ENCODE measurements around the gene ALPL.
A peak's percentile ranks its signal among the peaks of the same experiment; 100 is the strongest.

ALPL gene

GRCh38 chr1:21620496-21620895, 111.3 kb downstream of the ALPL start:
- Histone ChIP-seq H3K27me3 (ENCODE audit: control insufficient read depth in 5 of 5, insufficient read depth in 4 of 5, low read length in 5 of 5) (peaks cover 7 to 52% (median 37%) of the 10 kb centered on the region in 5 donors), H3K27ac (ENCODE audit: low read depth, low read length) (no peak overlapping the region), H3K9ac (ENCODE audit: low read length in 5 of 5) (no peak overlapping the region), H3K4me3 (ENCODE audit: low read depth in 1 of 5, low read length in 5 of 5) (no peak overlapping the region), H3K9me3 (ENCODE audit: control insufficient read depth in 5 of 5, low read length in 5 of 5) (no peaks in the 10 kb centered on the region), H3K4me1 (ENCODE audit: control insufficient read depth in 5 of 5, insufficient read depth in 5 of 5, low read length in 5 of 5) (peaks cover 0 to 13% (median 10%) of the 10 kb centered on the region in 5 donors), H3K36me3 (ENCODE audit: control insufficient read depth in 5 of 5, insufficient read depth in 5 of 5, low read length in 5 of 5) (no peaks in the 10 kb centered on the region)

- Histone ChIP-seq H3K4me1 (ENCODE audit: control insufficient read depth in 5 of 5, insufficient read depth in 5 of 5, low read length in 5 of 5) (peaks cover 0 to 13% (median 10%) of the 10 kb centered on the region in 5 donors), H3K27me3 (ENCODE audit: control insufficient read depth in 5 of 5, insufficient read depth in 4 of 5, low read length in 5 of 5) (peaks cover 7 to 52% (median 41%) of the 10 kb centered on the region in 5 donors), H3K27ac (ENCODE audit: low read depth, low read length) (no peak overlapping the region), H3K9me3 (ENCODE audit: control insufficient read depth in 5 of 5, low read length in 5 of 5) (no peaks in the 10 kb centered on the region), H3K9ac (ENCODE audit: low read length in 5 of 5) (no peak overlapping the region), H3K4me3 (ENCODE audit: low read depth in 1 of 5, low read length in 5 of 5) (no peak overlapping the region), H3K36me3 (ENCODE audit: control insufficient read depth in 5 of 5, insufficient read depth in 5 of 5, low read length in 5 of 5) (no peaks in the 10 kb centered on the region)
Observed at GRCh38 chr1:21621051-21621450, 111.8 kb downstream of the ALPL start.

- no peak overlapping the region for H3K27ac ChIP-seq (ENCODE audit: low read depth, low read length)
- H3K9me3 ChIP-seq (ENCODE audit: control insufficient read depth in 5 of 5, low read length in 5 of 5) = no peaks in the 10 kb centered on the region
- H3K27me3 ChIP-seq (ENCODE audit: control insufficient read depth in 5 of 5, insufficient read depth in 4 of 5, low read length in 5 of 5) = peaks cover 7 to 52% (median 42%) of the 10 kb centered on the region in 5 donors
- no peaks in the 10 kb centered on the region for H3K36me3 ChIP-seq (ENCODE audit: control insufficient read depth in 5 of 5, insufficient read depth in 5 of 5, low read length in 5 of 5)
- peaks cover 0 to 13% (median 10%) of the 10 kb centered on the region in 5 donors for H3K4me1 ChIP-seq (ENCODE audit: control insufficient read depth in 5 of 5, insufficient read depth in 5 of 5, low read length in 5 of 5)
- no peak overlapping the region for H3K9ac ChIP-seq (ENCODE audit: low read length in 5 of 5)
- H3K4me3 ChIP-seq (ENCODE audit: low read depth in 1 of 5, low read length in 5 of 5) = peak overlapping the region in 1 of 5 donors; percentile 27
Observed at GRCh38 chr1:21621761-21622436, 112.7 kb downstream of the ALPL start.

GRCh38 chr1:21622466-21623315, 113.5 kb downstream of the ALPL start:
- Histone ChIP-seq H3K9ac (ENCODE audit: low read length in 5 of 5) (no peak overlapping the region), H3K4me1 (ENCODE audit: control insufficient read depth in 5 of 5, insufficient read depth in 5 of 5, low read length in 5 of 5) (peaks cover 0 to 13% (median 10%) of the 10 kb centered on the region in 5 donors)

GRCh38 chr1:21623410-21623961, 114.3 kb downstream of the ALPL start:
- H3K9me3 ChIP-seq (ENCODE audit: control insufficient read depth in 5 of 5, low read length in 5 of 5) = no peaks in the 10 kb centered on the region
- H3K27me3 ChIP-seq (ENCODE audit: control insufficient read depth in 5 of 5, insufficient read depth in 4 of 5, low read length in 5 of 5) = peaks cover 7 to 55% (median 42%) of the 10 kb centered on the region in 5 donors
- no peaks in the 10 kb centered on the region for H3K36me3 ChIP-seq (ENCODE audit: control insufficient read depth in 5 of 5, insufficient read depth in 5 of 5, low read length in 5 of 5)
- H3K4me3 ChIP-seq (ENCODE audit: low read depth in 1 of 5, low read length in 5 of 5) = no peak overlapping the region
- H3K27ac ChIP-seq (ENCODE audit: low read depth, low read length) = no peak overlapping the region
- H3K9ac ChIP-seq (ENCODE audit: low read length in 5 of 5) = peak overlapping the region in 1 of 5 donors; percentile 5
- peaks cover 0 to 13% (median 10%) of the 10 kb centered on the region in 5 donors for H3K4me1 ChIP-seq (ENCODE audit: control insufficient read depth in 5 of 5, insufficient read depth in 5 of 5, low read length in 5 of 5)

More at GRCh38 chr1:21622466-21623315, 113.5 kb downstream of the ALPL start:
- H3K4me3 ChIP-seq (ENCODE audit: low read depth in 1 of 5, low read length in 5 of 5) = peak overlapping the region in 1 of 5 donors; percentile 6
- peaks cover 7 to 52% (median 42%) of the 10 kb centered on the region in 5 donors for H3K27me3 ChIP-seq (ENCODE audit: control insufficient read depth in 5 of 5, insufficient read depth in 4 of 5, low read length in 5 of 5)
- no peaks in the 10 kb centered on the region for H3K36me3 ChIP-seq (ENCODE audit: control insufficient read depth in 5 of 5, insufficient read depth in 5 of 5, low read length in 5 of 5)
- no peak overlapping the region for H3K27ac ChIP-seq (ENCODE audit: low read depth, low read length)
- no peaks in the 10 kb centered on the region for H3K9me3 ChIP-seq (ENCODE audit: control insufficient read depth in 5 of 5, low read length in 5 of 5)

- Histone ChIP-seq H3K9ac (ENCODE audit: low read length in 5 of 5) (no peak overlapping the region), H3K4me3 (ENCODE audit: low read depth in 1 of 5, low read length in 5 of 5) (no peak overlapping the region), H3K9me3 (ENCODE audit: control insufficient read depth in 5 of 5, low read length in 5 of 5) (no peaks in the 10 kb centered on the region), H3K27me3 (ENCODE audit: control insufficient read depth in 5 of 5, insufficient read depth in 4 of 5, low read length in 5 of 5) (peaks cover 9 to 51% (median 48%) of the 10 kb centered on the region in 5 donors), H3K36me3 (ENCODE audit: control insufficient read depth in 5 of 5, insufficient read depth in 5 of 5, low read length in 5 of 5) (no peaks in the 10 kb centered on the region), H3K4me1 (ENCODE audit: control insufficient read depth in 5 of 5, insufficient read depth in 5 of 5, low read length in 5 of 5) (peaks cover 0 to 13% (median 10%) of the 10 kb centered on the region in 5 donors), H3K27ac (ENCODE audit: low read depth, low read length) (no peak overlapping the region)
Observed at GRCh38 chr1:21624571-21625389, 115.6 kb downstream of the ALPL start.

DNA sequence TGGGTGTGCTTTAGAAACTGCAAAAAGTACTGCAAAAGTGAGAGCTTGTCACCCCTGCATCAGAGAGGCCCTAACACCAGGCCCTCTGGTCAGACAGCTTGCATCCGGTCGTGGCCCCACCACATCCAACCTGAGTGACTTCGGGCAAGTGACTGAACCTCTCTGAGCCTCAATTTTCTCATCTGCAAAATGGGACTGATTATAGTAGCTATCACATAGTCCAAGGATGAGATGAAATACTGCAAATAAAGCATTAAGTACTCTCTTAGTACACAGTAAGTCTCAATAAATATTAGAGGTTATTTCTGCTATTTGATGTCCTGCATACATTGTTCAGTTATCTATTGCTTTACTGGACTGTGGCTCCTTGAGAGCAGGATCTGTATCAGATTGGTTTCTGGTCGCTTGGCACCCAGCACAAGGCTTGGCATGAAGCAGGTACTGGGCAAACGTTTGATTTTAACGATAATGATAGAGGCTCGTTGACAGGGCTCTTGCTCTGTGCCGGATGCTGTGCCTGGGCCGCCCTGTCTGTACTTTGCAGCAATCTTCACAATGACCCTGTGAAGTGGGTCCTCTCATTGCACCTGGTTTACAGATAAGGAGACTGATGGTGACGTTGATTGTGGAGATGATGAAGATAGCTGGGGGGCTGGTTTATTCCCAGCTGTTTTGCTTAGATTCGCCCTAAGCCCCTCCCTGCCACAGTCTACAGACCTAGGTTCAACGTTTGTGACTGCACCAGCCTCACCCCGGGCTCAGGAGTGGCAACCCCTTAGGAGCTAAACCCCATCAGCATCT, 116.4 kb downstream of the ALPL start:
- Histone ChIP-seq H3K4me1 (ENCODE audit: control insufficient read depth in 5 of 5, insufficient read depth in 5 of 5, low read length in 5 of 5) (peaks cover 0 to 10% (median 7%) of the 10 kb centered on the region in 5 donors), H3K36me3 (ENCODE audit: control insufficient read depth in 5 of 5, insufficient read depth in 5 of 5, low read length in 5 of 5) (no peaks in the 10 kb centered on the region), H3K9ac (ENCODE audit: low read length in 5 of 5) (no peak overlapping the region), H3K4me3 (ENCODE audit: low read depth in 1 of 5, low read length in 5 of 5) (no peak overlapping the region), H3K27ac (ENCODE audit: low read depth, low read length) (no peak overlapping the region), H3K9me3 (ENCODE audit: control insufficient read depth in 5 of 5, low read length in 5 of 5) (no peaks in the 10 kb centered on the region), H3K27me3 (ENCODE audit: control insufficient read depth in 5 of 5, insufficient read depth in 4 of 5, low read length in 5 of 5) (peaks cover 12 to 49% (median 43%) of the 10 kb centered on the region in 5 donors)

DNA sequence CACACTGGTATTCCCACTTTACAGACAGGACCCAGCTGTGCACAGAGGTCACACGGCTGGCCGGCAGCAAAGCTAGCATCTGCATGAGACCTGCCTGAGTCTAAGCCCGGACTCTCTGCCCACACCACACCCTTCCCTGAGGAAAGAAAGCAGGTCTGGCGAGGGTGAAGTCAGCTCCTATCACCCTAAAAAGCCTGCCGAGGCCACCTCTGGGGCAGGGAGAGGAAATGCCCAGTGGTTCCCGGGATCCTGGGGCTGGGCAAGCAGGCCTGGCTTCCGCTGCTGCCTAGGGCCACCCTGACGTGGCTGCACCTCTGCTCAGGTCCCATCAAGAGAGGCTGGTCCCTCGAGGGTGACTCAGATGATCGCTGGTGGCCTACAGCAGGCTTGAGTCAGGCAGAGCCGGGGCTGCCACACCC, 117.7 kb downstream of the ALPL start:
- Histone ChIP-seq H3K27ac (ENCODE audit: low read depth, low read length) (no peak overlapping the region), H3K27me3 (ENCODE audit: control insufficient read depth in 5 of 5, insufficient read depth in 4 of 5, low read length in 5 of 5) (peaks cover 18 to 44% (median 39%) of the 10 kb centered on the region in 5 donors), H3K9ac (ENCODE audit: low read length in 5 of 5) (no peak overlapping the region)

More for the DNA sequence above, 117.7 kb downstream of the ALPL start:
- Histone ChIP-seq H3K4me3 (ENCODE audit: low read depth in 1 of 5, low read length in 5 of 5) (no peak overlapping the region), H3K9me3 (ENCODE audit: control insufficient read depth in 5 of 5, low read length in 5 of 5) (no peaks in the 10 kb centered on the region), H3K36me3 (ENCODE audit: control insufficient read depth in 5 of 5, insufficient read depth in 5 of 5, low read length in 5 of 5) (no peaks in the 10 kb centered on the region), H3K4me1 (ENCODE audit: control insufficient read depth in 5 of 5, insufficient read depth in 5 of 5, low read length in 5 of 5) (peaks cover 0 to 8% (median 4%) of the 10 kb centered on the region in 5 donors)
